Natural killer cell (primary cell): ENCODE data around the gene SHBG. TPM values are rescaled to one million over a fixed set of nuclear protein-coding genes. Genes with fewer than 3 reads are reported as not detected.
"Not testable (repeated sequence)": the region's sequence is repeated elsewhere in the genome, so short reads cannot be mapped to it uniquely, and the experiment has no call there.

Experiments used
- ATAC-seq, 3 donors: fragments of 150-1000 bp in 2 of 3; fragments of 200-7000 bp in 1 of 3; cut with Tn5 transposase; 1 replicate in 1 of 3; 2 replicates in 2 of 3; pipeline ENCODE4 v1.10.0; 2021; ENCODE audit warnings: mild to moderate bottlenecking in 2 of 3, moderate library complexity in 2 of 3
- DNase-seq, 2 donors: peaks; one replicate each; pipeline versions ENCODE4 v3.0.0 to v3.0.0-alpha.2; 2013 to 2021; ENCODE audit warnings: mixed read lengths in 1 of 2
- H3K27ac ChIP-seq: one replicate; pipeline ENCODE4 v1.5.1; 2013; ENCODE audit warnings: mild to moderate bottlenecking, low read length
- H3K27me3 ChIP-seq: one replicate; pipeline ENCODE4 v1.6.1; 2013; ENCODE audit warnings: low read length; ENCODE audit not compliant: control insufficient read depth, insufficient read depth
- H3K36me3 ChIP-seq: one replicate; pipeline ENCODE4 v1.6.1; 2013; ENCODE audit warnings: low read length; ENCODE audit not compliant: control insufficient read depth, insufficient read depth
- H3K4me1 ChIP-seq: one replicate; pipeline ENCODE4 v1.6.1; 2013; ENCODE audit warnings: low read length; ENCODE audit not compliant: control insufficient read depth, insufficient read depth
- H3K4me3 ChIP-seq: one replicate; pipeline ENCODE4 v1.5.1; 2013; ENCODE audit warnings: low read length
- H3K9me3 ChIP-seq: one replicate; pipeline ENCODE4 v1.6.1; 2013; ENCODE audit warnings: low read length; ENCODE audit not compliant: control insufficient read depth, insufficient read depth
- H3K27ac Mint-ChIP-seq, 2 donors: one replicate each; pipeline ENCODE4 v1.8.0; 2022; ENCODE audit warnings: mild to moderate bottlenecking in 2 of 2, mixed read lengths in 2 of 2, moderate library complexity in 1 of 2
- H3K27me3 Mint-ChIP-seq, 2 donors: one replicate each; pipeline ENCODE4 v1.8.0; 2022; ENCODE audit warnings: low read depth in 2 of 2, mixed read lengths in 2 of 2
- H3K36me3 Mint-ChIP-seq: one replicate; pipeline ENCODE4 v1.8.0; 2022; ENCODE audit warnings: mixed read lengths
- H3K4me1 Mint-ChIP-seq, 2 donors: one replicate each; pipeline ENCODE4 v1.8.0; 2022; ENCODE audit warnings: mixed read lengths in 2 of 2
- H3K4me3 Mint-ChIP-seq: one replicate; pipeline ENCODE4 v1.8.0; 2022; ENCODE audit warnings: mild to moderate bottlenecking, moderate library complexity, mixed read lengths
- H3K9me3 Mint-ChIP-seq, 2 donors: one replicate each; pipeline ENCODE4 v1.8.0; 2022; ENCODE audit warnings: mixed read lengths in 2 of 2
- CTCF ChIP-seq: fragments of 200-600 bp; IDR thresholded peaks from one replicate; pipeline ENCODE4 v1.8.0; 2022; ENCODE audit warnings: antibody characterized with exemption
- WGBS: methylation state at CpG from one replicate; pipeline ENCODE4 v1.1.7; 2013; ENCODE audit warnings: missing lambda C conversion rate; ENCODE audit not compliant: insufficient coverage; 5-methylcytosine and 5-hydroxymethylcytosine counted together
- intact Hi-C: fragments of 100-400 bp; cut with micrococcal nuclease; formaldehyde crosslinking; loops from one replicate; pipeline ENCODE4 v1.14.2; 2022
- total RNA-seq, 4 donors: library from RNA; stranded (reverse); fragments of 120-200 nt in 1 of 4; gene quantifications; one replicate each; pipeline versions ENCODE4 v1.2.3 to v1.2.4, GENCODE V29; 2013 to 2022

SHBG gene
- total RNA-seq, 3 donors from 2014 or later (not counting 1 experiment from before 2014, with no cell fraction given), result not detected

- Histone ChIP-seq H3K27ac (no peak overlapping the region), H3K4me1 (peaks cover 8% of the 10 kb centered on the region), H3K9me3 (no peaks in the 10 kb centered on the region), H3K4me3 (no peak overlapping the region), H3K27me3 (no peaks in the 10 kb centered on the region), H3K36me3 (peaks cover 54% of the 10 kb centered on the region)
- H3K27me3 Mint-ChIP-seq, result no peaks in the 10 kb centered on the region
- ATAC-seq (no peak), DNase-seq (no peak)
- no peak overlapping the region for H3K4me3 Mint-ChIP-seq
- peak overlapping the region; percentile 4 to 46 for H3K27ac Mint-ChIP-seq
- WGBS, result 93% methylated on average over 4 of the region's 4 CpGs
- intact Hi-C loops, result no loop called here
- no peaks in the 10 kb centered on the region for H3K9me3 Mint-ChIP-seq
- no peaks in the 10 kb centered on the region for H3K4me1 Mint-ChIP-seq
- no peak for TF ChIP-seq CTCF
- peaks cover 14% of the 10 kb centered on the region for H3K36me3 Mint-ChIP-seq
Observed at GRCh38 chr17:7590743-7591142, 39.2 kb upstream of the SHBG start.

GRCh38 chr17:7591596-7591995 is 38.3 kb upstream of the SHBG start:
- H3K36me3 Mint-ChIP-seq, result peaks cover 16% of the 10 kb centered on the region
- Histone ChIP-seq H3K9me3 (no peaks in the 10 kb centered on the region), H3K36me3 (peaks cover 62% of the 10 kb centered on the region), H3K4me1 (peaks cover 8% of the 10 kb centered on the region), H3K27me3 (no peaks in the 10 kb centered on the region), H3K4me3 (no peak overlapping the region), H3K27ac (no peak overlapping the region)
- DNase-seq, result no peak
- H3K4me3 Mint-ChIP-seq, result no peak overlapping the region
- 100% methylated on average over 1 of the region's 5 CpGs for WGBS
- H3K9me3 Mint-ChIP-seq, result no peaks in the 10 kb centered on the region
- H3K27me3 Mint-ChIP-seq, result no peaks in the 10 kb centered on the region
- peak overlapping the region in 1 of 2 donors; percentile 4 for H3K27ac Mint-ChIP-seq
- no peaks in the 10 kb centered on the region for H3K4me1 Mint-ChIP-seq
- ATAC-seq, result no peak
- no peak for TF ChIP-seq CTCF
- intact Hi-C loops, result no loop called here

GRCh38 chr17:7592422-7593021 is 37.4 kb upstream of the SHBG start:
- no peak for TF ChIP-seq CTCF
- no peaks in the 10 kb centered on the region for H3K9me3 Mint-ChIP-seq
- WGBS, result 97% methylated on average over 23 of the region's 23 CpGs
- no peak overlapping the region for H3K4me3 Mint-ChIP-seq
- H3K9me3 ChIP-seq, result no peaks in the 10 kb centered on the region
- no peak for DNase-seq
- ATAC-seq, result no peak
- peaks cover 63% of the 10 kb centered on the region for H3K36me3 ChIP-seq
- no peaks in the 10 kb centered on the region for H3K4me1 Mint-ChIP-seq
- no peaks in the 10 kb centered on the region for H3K27me3 Mint-ChIP-seq
- peaks cover 8% of the 10 kb centered on the region for H3K4me1 ChIP-seq
- H3K27ac ChIP-seq, result no peak overlapping the region
- no peak overlapping the region for H3K4me3 ChIP-seq
- H3K36me3 Mint-ChIP-seq, result peaks cover 23% of the 10 kb centered on the region
- no peak overlapping the region for H3K27ac Mint-ChIP-seq
- no peaks in the 10 kb centered on the region for H3K27me3 ChIP-seq
- intact Hi-C loops, result no loop called here

DNA sequence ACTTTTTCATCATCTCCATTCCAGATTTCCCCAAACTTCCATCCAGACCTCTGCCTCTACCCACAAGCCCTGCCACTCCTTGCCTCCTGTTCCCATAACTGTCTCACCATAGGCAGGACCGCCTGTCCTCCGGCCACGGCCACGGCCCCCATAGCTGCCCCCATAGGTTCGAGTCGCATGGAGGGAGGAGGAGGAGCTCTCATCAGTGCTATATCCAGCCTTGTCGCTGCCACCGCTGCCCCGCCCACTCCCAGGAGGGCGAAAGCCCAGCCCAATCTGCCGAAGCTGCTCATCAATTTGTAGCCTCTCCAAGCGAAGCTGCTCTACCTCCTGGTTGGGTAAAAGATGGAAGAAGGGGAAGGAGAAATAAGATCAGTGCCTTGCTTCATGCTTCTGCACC is 36.6 kb upstream of the SHBG start:
- Histone ChIP-seq H3K4me1 (peaks cover 8% of the 10 kb centered on the region), H3K27ac (no peak overlapping the region), H3K27me3 (no peaks in the 10 kb centered on the region), H3K4me3 (no peak overlapping the region), H3K9me3 (no peaks in the 10 kb centered on the region), H3K36me3 (peaks cover 61% of the 10 kb centered on the region)
- Mint-ChIP-seq H3K9me3 (no peaks in the 10 kb centered on the region), H3K27ac (no peak overlapping the region), H3K27me3 (no peaks in the 10 kb centered on the region), H3K4me3 (no peak overlapping the region), H3K36me3 (peaks cover 23% of the 10 kb centered on the region), H3K4me1 (no peaks in the 10 kb centered on the region)
- DNase-seq (no peak), ATAC-seq (no peak)
- 93% methylated on average over 12 of the region's 12 CpGs for WGBS
- intact Hi-C loops, result no loop called here
- no peak for TF ChIP-seq CTCF

- H3K36me3 ChIP-seq, result peaks cover 77% of the 10 kb centered on the region
- H3K27ac Mint-ChIP-seq, H3K4me1 ChIP-seq, H3K4me3 Mint-ChIP-seq, ATAC-seq, intact Hi-C loops, H3K27me3 ChIP-seq, DNase-seq, H3K27ac ChIP-seq, H3K27me3 Mint-ChIP-seq, H3K9me3 Mint-ChIP-seq, H3K9me3 ChIP-seq, H3K4me3 ChIP-seq, H3K4me1 Mint-ChIP-seq: not testable (repeated sequence)
- peaks cover 38% of the 10 kb centered on the region for H3K36me3 Mint-ChIP-seq
- 100% methylated on average over 3 of the region's 5 CpGs for WGBS
Observed at GRCh38 chr17:7597561-7597960, 32.4 kb upstream of the SHBG start.
